Right lobe of liver (tissue), 4 donors: ENCODE results near the gene PDHA1.

Source experiments
- CTCF ChIP-seq, 4 donors: fragments of 200-600 bp in 3 of 4; fragments of 450-650 bp in 1 of 4; IDR thresholded peaks; one replicate each; pipeline versions ENCODE4 v1.5.1 to v1.8.0; 2016 to 2022; ENCODE audit warnings: antibody characterized with exemption in 4 of 4, mild to moderate bottlenecking in 2 of 4
- POLR2A ChIP-seq: fragments of 450-650 bp; IDR thresholded peaks from one replicate; pipeline ENCODE4 v1.6.1; 2017; ENCODE audit warnings: antibody characterized with exemption, mild to moderate bottlenecking
- donor health status: DM: no; HTN: no; CAD: no.
- donor health status: DM: no; HTN: no; CAD: no.
- donor health status: DM: no; HTN: yes; CAD: no.

- TF ChIP-seq CTCF (IDR thresholded peaks at IDR 0.05) (no peak), POLR2A (no peak)
These were observed 44.4 kb downstream of the PDHA1 start for GRCh38 chrX:19388064-19388679.
